ENCODE data around the gene KLHL12.

DNA sequence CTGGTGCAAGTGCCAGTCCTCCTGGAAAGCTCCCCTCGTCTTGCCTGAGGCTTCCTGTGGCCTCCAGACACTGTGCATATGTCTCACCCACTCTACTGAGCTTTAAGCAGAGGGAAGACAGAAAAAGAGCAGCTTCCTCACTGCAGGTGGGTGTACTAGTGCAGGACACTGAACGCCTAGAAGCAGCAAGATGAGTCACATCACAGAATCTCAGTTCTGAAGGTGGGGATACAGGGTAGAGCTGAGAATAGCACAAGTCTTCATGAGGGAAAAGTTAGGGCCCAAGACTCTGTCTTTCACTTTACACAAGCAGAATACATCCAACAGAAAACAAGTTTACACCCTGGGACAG lies 78.9 kb downstream of the KLHL12 start:
- TF ChIP-seq CTCF (conservative IDR thresholded peaks at IDR 0.05; ENCODE audit: low read length) (no peak), EZH2phosphoT487 (IDR thresholded peaks at IDR 0.05; ENCODE audit: borderline replicate concordance, low read depth, low read length) (no peak)
